HPDE6-E6E7 (cell line): ENCODE data around the gene SBNO2.

Experiments
- DNase-seq: peaks from one replicate; pipeline ENCODE4 v3.0.0; 2011; ENCODE audit warnings: missing footprints; ENCODE audit errors: extremely low spot score

The SBNO2 gene

DNA sequence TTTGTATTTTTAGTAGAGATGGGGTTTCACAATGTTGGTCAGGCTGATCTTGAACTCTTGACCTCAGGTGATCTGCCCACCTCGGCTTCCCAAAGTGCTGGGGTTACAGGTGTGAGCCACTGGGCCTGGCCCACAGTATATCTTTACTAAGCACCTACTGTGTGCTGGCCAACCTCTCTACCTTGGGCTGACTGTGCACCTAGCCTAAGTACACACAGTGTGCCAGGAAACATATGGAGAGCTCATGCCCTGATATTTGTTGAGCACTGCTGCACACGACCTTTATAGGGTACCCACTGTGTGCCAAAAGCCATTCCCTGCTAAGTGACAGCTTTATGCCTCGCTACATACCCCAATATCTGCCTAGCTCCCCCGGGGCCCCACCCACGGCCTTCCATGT lies 113.4 kb downstream of the SBNO2 start:
- DNase-seq: no peak

DNA sequence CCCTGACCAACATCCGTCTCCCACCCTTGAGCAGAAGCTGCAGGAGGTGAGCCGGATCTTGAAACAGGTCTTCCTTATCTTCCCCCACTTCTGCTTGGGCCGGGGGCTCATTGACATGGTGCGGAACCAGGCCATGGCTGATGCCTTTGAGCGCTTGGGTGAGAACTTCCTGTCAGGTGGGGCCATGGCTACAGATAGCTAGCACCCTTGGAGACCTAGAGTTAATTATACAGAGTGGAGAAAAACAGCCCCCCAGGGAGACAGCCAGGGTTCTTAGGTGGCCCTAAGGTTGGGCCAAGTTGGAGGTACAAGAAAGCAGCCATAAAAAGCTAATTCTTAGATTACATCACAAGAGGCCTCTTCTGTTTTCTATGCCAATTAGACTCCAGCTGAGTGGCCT lies 116.0 kb downstream of the SBNO2 start:
- no peak for DNase-seq
